ENCODE measurements around the gene RBP2.
A peak's percentile ranks its signal among the peaks of the same experiment; 100 is the strongest.

DNA sequence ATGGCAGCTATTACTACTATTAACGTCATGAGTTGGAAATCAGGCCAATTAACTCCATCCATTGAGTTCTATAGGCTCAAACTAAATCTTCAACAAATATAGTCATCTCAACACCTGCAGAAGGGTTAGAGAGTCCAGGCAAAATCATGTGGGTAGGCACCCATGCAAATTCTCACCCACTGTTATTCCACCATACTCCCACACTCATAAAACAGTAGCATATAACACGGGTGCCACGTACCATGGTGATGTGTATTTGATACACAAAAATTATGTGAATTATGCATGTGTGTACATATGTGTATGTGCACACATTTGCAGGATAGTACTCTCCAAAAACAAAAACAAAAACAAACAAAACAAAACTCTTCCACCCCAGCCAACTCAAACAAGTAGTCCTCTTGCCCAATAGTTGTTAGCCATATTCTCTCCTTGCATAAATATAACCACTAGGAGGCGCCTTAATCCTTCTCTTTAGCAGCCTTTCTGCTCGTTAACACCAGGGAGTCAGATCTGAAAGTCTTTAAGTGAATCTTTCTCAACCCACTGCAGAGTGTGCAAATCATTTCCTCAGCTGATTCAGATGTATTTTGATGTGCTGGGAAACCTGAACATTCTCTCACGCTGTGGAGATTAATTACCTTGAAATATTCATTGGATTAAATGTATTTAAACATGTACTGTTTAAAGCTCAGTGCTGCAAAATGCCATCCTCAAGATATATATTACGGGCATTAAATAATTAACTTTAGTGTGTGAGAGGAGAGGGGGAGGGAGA is 48.8 kb downstream of the RBP2 start:
- TF ChIP-seq, protein P1, sequence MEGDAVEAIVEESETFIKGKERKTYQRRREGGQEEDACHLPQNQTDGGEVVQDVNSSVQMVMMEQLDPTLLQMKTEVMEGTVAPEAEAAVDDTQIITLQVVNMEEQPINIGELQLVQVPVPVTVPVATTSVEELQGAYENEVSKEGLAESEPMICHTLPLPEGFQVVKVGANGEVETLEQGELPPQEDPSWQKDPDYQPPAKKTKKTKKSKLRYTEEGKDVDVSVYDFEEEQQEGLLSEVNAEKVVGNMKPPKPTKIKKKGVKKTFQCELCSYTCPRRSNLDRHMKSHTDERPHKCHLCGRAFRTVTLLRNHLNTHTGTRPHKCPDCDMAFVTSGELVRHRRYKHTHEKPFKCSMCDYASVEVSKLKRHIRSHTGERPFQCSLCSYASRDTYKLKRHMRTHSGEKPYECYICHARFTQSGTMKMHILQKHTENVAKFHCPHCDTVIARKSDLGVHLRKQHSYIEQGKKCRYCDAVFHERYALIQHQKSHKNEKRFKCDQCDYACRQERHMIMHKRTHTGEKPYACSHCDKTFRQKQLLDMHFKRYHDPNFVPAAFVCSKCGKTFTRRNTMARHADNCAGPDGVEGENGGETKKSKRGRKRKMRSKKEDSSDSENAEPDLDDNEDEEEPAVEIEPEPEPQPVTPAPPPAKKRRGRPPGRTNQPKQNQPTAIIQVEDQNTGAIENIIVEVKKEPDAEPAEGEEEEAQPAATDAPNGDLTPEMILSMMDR (IDR thresholded peaks at IDR 0.05; ENCODE audit: insufficient read depth, low read length, poor library complexity, severe bottlenecking), result peak; percentile 68
- TF ChIP-seq EZH2phosphoT487 (conservative IDR thresholded peaks at IDR 0.05; ENCODE audit: low read length), result no peak
